ENCODE data around the gene RNPEPL1. TPM values are rescaled to one million over a fixed set of nuclear protein-coding genes. Genes with fewer than 3 reads are reported as not detected.
A peak's percentile ranks its signal among the peaks of the same experiment; 100 is the strongest.
"Not testable (repeated sequence)": the region's sequence is repeated elsewhere in the genome, so short reads cannot be mapped to it uniquely, and the experiment has no call there.

RNPEPL1 gene
- polyA plus RNA-seq, 5 donors, result 16.3 to 36.7 (median 20.2) TPM

DNA sequence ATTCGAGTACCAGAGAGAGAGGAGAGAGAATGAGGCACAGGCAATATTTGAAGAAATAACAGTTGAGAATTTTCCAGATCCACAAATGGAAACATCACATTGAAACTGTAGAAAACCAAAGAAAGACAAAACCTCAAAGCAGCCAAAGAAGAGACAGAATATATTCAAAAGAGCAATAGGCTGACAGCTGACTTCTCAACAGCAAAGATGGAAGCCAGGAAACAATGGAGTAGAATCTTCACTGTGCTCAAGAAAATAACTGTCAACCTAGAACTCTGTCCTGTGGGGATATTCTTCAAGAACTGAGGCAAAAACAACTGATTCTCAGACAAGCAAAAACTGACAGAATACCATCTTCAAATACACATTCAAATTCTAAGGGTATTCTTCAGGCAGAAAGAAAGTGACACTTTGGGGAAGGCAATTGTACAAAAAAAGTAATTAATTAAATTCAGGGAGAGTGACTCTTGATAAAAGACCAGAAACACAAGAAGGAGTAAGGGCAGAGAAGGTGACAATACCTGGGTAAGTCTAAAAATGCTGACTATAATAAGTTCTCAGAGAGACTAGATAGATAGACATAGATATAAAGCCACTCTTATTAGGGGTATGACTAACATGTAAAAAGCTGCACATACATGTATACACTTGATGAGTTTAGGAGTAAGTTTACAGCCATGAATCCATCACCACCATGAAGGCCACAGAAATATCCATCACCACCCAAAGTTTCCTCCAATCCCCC, 36.1 kb upstream of the RNPEPL1 start:
- no peak for DNase-seq

DNA sequence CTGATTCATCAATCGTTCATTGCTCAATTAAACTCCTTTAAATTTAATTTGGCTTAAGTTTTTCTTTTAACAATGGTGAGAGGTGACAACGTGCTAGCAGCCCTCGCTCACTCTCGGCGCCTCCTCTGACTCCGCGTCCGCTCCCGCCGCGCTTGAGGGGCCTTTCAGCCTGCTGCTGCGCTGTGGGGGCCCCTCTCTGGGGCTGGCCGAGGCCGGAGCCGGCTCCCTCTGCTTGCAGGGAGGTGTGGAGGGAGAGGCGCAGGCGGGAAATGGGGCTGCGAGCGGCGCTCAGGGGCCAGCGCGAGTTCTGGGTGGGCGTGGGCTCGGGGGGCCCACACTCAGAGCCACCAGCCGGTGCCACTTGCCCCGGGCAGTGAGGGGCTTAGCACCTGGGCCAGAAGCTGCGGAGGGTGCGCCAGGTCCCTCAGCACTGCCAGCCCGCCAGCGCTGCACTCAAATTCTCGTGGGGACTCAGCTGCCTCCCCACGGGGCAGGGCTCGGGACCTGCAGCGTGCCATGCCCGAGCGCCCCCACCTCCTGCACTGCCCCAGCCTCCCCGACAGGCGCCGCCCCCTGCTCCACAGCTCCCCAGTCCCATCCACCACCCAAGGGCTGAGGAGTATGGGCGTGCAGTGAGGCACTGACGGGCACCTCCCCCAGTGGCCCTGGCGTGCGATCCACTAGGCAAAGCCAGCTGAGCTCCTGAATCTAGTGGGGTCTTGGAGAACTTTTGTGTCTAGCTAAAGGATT, 30.1 kb upstream of the RNPEPL1 start:
- DNase-seq, result no peak

DNA sequence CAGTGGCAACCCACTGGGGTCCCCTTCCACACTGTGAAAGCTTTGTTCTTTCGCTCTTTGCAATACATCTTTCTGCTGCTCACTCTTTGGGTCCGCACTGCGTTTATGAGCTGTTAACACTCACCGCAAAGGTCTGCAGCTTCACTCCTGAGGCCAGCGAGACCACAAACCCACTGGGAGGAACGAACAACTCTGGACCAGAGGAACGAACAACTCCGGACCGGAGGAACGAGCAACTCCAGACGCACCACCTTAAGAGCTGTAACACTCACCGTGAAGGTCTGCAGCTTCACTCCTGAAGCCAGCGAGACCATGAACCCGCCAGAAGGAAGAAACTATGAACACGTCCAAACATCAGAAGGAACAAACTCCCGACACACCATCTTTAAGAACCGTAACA, 29.2 kb upstream of the RNPEPL1 start:
- DNase-seq, result not testable (repeated sequence)

DNA sequence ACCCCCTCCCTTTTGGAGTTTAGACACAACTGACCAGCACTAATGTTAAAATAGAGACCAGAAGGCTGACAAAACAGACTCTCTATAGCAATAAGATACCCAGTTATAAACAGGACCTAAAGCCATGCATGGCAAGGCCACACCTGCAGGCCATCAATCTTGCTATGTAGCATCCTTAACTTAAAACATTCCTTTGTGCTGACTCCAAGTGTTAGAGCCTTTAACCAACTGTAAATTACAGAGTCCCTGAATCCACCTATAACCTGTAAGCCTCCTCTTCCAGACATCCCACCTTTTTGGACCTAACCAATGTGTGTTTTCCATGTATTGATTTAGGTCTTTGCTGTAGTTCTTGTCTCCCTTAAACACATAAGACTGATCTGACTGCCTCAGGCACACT, 28.4 kb upstream of the RNPEPL1 start:
- no peak for DNase-seq

DNA sequence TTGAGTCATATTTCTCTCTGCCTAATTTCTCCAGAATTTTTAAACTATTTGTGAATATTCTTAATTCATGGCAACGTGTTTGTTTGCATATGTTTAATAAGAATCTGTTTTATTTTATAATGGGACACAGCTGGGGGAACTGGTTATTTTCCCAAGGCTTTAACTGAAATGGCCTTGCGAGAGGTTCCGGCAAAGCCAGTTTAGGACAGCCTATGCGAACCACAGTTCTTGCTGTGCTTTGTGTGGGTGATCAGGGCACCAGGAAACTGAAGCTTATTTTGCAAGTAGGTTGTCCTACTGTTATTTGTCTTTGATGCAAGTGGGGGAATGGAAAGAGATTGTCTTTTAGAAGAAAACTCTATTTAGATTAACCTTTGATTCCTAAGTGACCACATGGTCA, 17.0 kb upstream of the RNPEPL1 start:
- no peak for DNase-seq

DNA sequence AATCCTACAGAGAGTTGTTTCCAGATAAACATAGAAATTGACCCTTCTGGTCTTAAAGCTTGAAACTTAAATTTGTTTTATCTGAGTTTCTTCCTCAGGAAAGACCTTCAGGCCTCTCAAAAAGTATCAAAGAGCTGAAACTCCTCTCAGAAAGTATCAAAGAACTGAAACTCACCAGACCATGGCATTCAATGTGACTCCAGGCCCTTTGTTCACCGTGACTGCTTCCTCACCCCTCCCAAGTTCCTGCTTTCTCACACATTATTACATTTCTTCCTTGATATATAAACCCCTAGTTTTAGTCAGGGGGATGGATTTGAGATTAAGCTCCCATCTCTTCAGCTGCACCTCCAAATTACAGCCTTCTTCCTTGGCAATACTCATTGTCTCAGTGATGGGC, 16.5 kb upstream of the RNPEPL1 start:
- DNase-seq, result no peak

DNA sequence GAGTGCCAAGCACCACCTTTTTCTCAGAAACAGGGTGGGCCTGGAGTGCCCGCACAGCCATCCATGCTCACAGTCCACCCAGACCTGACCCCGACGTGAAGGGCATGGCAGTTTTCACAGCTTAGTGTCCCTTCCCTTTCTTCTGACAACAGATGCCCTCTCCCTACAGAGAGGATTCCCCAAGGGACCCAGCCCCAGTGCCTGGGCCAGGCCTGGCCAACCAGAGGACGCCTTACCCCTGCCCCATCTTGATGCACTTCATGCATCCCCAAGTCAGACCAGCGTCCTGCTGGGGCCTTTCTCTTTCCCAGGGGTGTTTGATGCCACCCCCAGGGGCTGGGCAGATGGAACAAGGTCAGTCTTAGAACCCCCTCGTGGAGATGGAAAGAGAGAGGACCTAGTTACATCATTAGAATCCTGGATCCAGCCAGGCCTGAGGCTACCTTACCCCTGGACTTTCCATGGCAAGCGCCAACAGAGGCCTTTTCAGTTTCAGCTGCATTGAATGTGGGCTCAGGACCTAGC, 14.3 kb upstream of the RNPEPL1 start:
- no peak for DNase-seq

DNA sequence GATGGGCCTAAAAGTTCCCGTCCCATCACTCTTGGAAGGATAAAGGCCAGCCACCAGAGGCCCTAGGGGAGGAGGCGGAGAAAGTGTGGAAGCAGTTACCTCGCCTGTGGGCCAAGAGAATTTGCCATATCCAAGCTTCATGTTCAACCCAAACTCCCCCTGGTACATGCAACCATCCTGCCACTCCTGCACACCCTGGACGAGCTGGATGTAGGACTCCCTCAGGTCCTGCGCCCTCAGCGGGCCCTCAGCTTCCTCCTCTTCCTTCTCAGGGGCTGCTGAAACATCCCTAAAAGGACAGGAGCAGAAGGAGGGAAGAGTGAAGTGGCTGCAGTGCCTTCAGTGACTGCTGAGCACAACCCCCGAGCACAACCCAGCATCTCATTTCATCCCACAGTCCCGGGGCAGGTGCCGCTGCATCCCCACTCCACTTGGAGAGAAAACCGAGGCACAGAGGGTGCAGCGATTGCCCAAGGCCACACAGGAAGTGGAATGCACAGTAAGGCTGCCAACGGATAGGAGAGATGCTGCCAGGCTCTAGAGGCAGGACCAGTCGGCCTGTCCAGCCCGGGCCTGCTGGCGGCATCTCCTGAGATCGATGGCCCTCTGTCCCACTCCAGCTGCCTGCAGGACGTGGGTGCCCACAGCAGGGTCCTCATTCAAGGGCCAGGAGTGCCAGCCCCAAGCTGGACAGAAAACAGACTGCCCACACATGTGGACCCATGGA, 13.4 kb upstream of the RNPEPL1 start:
- no peak for DNase-seq

DNA sequence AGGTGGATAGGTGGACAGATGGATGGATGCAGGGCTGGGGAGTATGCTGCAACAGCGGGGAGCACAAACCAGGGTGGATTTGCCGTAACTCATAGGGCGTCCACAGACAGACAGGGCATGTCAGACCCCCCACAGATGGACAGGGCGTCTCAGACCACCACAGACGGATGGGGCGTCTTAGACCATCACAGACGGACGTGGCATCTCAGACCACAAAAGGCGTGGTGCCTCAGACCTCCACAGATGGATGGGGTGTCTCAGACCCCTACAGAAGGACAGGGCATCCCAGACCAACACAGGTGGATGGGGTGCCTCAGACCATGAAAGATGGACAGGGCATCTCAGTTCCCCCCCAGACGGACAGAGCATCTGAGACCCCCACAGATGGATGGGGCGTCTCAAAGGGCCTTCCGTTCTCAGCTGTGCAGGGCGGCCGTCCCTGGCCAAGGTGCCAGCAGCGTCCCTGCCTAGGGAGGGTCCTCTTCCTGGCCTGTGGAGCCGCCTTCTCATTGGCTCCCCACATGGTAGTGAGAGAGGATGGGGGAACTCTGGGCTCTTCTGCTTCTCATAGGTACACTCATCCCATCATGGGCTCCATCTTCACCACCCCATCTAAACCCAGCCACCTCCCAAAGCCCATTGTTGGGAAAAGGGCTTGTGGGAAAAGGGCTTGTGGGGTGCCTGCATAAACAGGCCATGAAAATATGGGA, 12.6 kb upstream of the RNPEPL1 start:
- no peak for DNase-seq

DNA sequence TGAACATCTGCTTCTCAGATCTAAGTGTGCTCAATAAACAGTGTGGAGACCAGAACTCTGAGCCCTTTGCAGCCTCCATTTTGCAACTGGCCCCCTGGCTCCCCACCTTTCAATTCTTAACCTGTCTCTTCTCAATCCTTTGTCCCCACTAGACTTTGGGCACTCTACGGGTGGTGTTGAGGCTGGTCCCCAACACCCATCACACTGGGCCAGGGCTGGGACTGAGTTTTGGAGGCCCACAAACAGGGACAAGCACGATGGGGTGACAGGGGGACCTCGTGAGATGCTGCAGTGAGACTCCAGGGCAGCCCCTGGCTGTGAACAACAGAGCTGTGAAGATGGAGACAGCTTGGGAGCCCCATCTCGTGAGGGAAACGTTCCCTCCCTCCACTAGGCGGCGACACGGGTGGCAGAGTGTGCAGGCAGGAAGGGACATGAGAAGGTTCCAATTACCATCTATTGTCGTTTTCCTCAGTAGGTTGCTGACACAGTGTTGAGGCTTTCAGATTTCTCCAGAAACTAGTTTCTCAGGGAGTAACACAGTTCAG, 11.7 kb upstream of the RNPEPL1 start:
- DNase-seq, result no peak

DNA sequence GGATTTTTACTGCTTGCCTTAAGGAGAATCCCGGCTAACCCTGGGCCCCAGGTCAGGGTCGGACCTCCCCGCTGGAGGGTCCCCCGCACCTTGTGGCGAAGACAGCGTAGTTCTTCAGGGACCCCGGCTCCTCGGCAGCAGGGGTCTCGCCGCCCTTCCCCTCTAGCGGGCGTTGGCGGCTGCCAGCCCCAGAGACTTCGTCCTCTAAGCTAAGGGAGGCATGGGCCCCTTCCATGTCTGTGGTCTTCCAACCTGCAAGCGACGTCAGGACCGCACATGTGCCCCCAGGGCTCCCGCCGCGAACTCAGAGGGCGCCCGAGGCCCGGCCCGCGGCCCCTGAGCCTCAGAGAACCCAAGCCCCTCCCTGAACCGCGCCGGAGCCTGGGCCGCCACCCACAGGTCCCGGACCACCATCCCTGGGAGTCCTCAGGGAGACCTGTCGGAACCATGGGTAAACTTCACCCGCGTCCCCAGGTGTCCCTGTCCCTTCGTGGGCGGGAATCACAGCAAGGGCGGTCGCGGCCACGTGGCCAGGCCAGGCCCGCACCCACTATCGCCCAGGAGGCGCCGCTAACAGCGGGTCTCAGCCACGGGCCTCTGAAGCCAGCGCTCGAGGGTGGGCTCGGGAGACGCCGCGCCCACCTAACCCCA, 11.1 kb upstream of the RNPEPL1 start:
- DNase-seq, result no peak

DNA sequence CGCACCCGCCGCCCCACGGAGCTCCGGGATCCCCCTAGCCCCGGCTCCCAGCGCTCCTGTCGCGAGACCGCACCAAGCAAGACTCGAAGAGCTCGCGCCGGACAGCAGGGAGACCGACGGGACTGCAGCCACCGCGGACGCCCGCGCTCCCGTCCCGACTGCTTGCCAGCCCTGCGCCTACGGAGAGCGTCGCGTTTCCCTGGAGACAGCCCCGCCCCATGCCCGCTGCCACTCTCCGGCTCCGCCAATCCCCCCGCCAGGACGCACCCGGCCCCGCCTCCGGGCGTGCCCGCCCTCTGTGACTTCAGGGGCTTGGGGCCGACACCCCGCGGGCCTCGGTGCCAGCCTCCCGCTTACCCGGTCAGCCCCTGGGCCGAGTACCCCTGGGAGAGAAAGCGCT, 10.5 kb upstream of the RNPEPL1 start, which contains the start of gene ANKMY1:
ANKMY1 (minus strand) TSS at position 181 of the 400 bp plus-strand sequence. CDS start 653 bp downstream, outside the sequence.
- DNase-seq, result peak; percentile 46 to 51

DNA sequence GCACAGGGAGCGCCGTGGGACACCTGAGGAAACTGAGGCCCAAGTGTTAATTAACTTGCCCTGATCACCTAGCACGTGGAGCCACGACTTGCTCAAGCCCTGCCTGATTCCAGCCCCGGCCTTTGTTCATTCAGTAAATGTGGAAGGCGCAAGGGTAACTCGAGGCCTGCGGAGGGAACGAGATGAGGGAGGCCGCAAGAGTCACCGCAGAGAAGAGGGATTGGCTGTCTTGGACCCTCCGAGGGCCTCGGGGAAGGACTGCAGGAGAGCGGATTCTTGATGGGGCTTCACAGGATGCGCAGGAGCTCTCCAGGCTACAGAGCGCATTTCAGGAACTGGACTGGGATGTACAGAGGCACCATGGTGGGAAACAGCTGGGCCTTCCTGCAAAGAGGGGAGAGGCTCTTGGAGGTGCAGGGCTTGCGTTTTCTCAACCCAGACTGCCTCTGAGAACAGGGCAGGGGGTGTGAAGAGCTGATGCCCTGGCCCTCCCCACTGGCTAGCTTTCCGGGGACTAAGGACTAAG, 10.0 kb upstream of the RNPEPL1 start:
- DNase-seq, result no peak

DNA sequence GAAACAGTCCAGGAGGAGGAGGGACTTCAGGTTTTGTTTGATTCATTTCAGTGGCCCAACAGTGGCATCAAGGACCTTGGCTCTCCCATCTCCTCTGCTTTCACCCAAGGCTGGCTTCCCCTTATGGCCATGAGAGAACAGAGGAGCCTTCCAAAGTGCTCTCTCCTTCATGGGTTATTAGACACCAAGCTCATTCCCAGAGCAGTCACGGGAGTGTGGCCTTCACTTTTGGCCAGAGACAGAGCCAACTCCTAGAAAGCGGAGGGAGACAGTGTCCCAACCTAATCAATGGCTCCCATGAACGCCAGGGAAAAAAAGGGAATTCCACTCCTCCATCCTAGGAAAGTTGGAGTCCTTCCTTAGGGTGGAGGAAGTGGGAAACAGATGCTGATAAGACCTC, 9.0 kb upstream of the RNPEPL1 start:
- no peak for DNase-seq

DNA sequence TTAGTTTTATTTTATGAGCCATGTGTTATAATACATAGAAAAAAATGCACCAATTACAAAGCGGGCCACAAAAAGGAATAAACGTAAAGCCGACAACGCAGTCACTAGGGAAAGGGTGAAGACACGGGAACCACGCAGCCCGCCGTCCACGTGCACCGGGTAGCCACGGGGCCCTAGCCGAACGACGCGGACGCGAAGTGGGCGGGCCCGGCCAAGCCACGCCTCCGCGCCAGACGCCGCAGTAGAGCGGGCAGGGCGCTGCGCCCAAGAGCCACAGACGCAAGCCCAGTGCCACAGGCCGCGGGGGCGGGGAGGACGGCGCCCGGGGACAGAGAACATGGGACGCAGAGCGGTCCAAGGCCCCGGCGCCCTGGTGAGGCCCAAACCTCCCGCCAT, 8.2 kb upstream of the RNPEPL1 start, which contains the start of gene DUSP28:
DUSP28 (plus strand) TSS at position 274 of the 396 bp plus-strand sequence. CDS start 328 bp downstream, outside the sequence.
- DNase-seq, result peak; percentile 79 to 83

DNA sequence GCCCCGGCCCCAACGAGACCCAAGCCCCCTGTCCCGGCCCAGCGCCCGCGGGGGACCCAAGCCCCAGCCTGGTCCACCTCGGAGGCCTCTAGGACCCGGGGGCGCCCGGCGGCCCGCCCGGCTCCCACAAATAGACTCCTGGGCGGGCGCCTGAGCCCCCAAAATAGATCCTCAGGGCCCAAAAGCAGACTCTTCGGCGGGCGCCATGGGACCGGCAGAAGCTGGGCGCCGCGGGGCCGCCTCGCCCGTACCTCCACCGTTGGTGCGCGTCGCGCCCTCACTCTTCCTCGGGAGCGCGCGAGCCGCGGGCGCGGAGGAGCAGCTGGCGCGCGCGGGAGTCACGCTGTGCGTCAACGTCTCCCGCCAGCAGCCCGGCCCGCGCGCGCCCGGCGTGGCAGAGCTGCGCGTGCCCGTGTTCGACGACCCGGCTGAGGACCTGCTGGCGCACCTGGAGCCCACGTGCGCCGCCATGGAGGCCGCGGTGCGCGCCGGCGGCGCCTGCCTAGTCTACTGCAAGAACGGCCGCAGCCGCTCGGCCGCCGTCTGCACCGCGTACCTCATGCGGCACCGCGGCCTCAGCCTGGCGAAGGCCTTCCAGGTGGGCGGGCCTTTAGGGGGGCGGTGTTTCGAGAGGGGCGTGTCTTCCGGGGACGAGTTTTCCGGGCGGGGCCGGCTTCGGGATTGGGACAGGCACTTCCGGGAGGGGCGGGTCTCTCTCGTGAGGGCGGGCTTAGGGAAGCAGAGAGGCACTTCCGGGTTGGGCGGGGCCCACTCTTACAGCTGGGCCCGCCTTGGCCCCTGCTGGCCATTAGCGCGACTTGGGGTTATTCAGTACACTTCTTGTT, 7.6 kb upstream of the RNPEPL1 start:
- peak; percentile 99 for DNase-seq

DNA sequence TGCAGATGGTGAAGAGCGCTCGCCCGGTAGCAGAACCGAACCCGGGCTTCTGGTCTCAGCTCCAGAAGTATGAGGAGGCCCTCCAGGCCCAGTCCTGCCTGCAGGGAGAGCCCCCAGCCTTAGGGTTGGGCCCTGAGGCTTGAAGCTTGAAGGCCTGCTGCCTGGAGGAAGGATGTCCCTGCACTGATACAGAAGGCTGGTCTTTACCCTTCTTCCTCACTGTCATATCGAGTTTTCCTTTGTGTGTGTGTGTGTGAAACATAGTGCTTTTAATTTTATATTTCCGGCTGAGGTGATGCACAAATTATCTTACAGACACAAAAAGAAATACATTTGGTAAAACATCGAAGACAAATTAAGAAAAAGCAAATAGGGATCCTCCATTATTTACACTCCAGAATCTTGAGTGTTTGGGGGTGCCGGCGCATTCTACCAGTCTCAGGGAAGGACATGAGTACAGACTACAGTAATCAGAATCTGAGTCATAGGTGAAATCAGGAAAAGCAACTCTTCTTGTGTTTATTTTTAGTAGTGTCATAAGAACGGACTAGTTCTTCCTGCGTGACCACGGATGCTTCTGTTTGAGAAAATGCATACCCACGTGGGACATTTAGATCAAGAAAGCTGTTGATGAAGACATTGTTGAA, 6.8 kb upstream of the RNPEPL1 start:
- DNase-seq, result no peak

DNA sequence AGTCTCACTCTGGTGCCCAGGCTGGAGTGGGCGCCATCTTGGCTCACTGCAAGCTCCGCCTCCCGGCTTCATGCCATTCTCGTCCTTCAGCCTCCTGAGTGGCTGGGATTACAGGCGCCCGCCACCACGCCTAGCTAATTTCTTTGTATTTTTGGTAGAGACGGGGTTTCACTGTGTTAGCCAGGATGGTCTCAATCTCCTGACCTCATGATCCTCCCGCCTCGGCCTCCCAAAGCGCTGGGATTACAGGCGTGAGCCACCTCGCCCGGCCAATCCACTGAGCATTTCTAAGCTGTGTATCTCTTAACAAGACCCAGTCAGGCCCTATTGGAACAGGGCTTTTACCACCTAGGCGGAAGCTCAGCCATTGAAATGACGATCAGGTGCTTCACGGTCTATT, 5.1 kb upstream of the RNPEPL1 start:
- DNase-seq, result not testable (repeated sequence)

All from right lung (tissue), 5 donors.